CD4-positive, alpha-beta T cell treated with Interleukin-21 for 1 hour (primary cell): ENCODE data around the gene SASH1.

Source experiments
- DNase-seq: peaks from one replicate; pipeline ENCODE4 v3.0.0-alpha.2; 2020

The SASH1 gene

GRCh38 chr6:148528292-148528691, 185.7 kb downstream of the SASH1 start:
- DNase-seq, result no peak

GRCh38 chr6:148529010-148529409, 186.4 kb downstream of the SASH1 start:
- DNase-seq, result no peak

- DNase-seq, result no peak
Observed at GRCh38 chr6:148530394-148530953, 187.8 kb downstream of the SASH1 start.

GRCh38 chr6:148530976-148531375, 188.3 kb downstream of the SASH1 start:
- no peak for DNase-seq

- no peak for DNase-seq
Observed at GRCh38 chr6:148532698-148533097, 190.1 kb downstream of the SASH1 start.

- no peak for DNase-seq
Observed at GRCh38 chr6:148533309-148534107, 190.9 kb downstream of the SASH1 start.

- no peak for DNase-seq
Observed at GRCh38 chr6:148534871-148535270, 192.2 kb downstream of the SASH1 start.

GRCh38 chr6:148535381-148535780, 192.7 kb downstream of the SASH1 start:
- DNase-seq, result no peak

GRCh38 chr6:148535976-148536375, 193.3 kb downstream of the SASH1 start:
- DNase-seq, result no peak

- DNase-seq, result no peak
Observed at GRCh38 chr6:148538261-148539190, 195.9 kb downstream of the SASH1 start.

- no peak for DNase-seq
Observed at GRCh38 chr6:148543540-148543939, 200.9 kb downstream of the SASH1 start.

- no peak for DNase-seq
Observed at GRCh38 chr6:148544421-148544820, 201.8 kb downstream of the SASH1 start.

GRCh38 chr6:148545901-148546300, 203.3 kb downstream of the SASH1 start:
- DNase-seq, result no peak

- no peak for DNase-seq
Observed at GRCh38 chr6:148547110-148547509, 204.5 kb downstream of the SASH1 start.

- no peak for DNase-seq
Observed at GRCh38 chr6:148548065-148548748, 205.6 kb downstream of the SASH1 start.

- DNase-seq, result no peak
Observed at GRCh38 chr6:148548749-148549140, 206.1 kb downstream of the SASH1 start.

GRCh38 chr6:148550569-148550968, 207.9 kb downstream of the SASH1 start:
- no peak for DNase-seq

- DNase-seq, result no peak
Observed at GRCh38 chr6:148551226-148551625, 208.6 kb downstream of the SASH1 start.

- no peak for DNase-seq
Observed at GRCh38 chr6:148556410-148556809, 213.8 kb downstream of the SASH1 start.

- DNase-seq, result peak; percentile 32
Observed at GRCh38 chr6:148557796-148558321, 215.2 kb downstream of the SASH1 start.

- DNase-seq, result peak; percentile 65
Observed at GRCh38 chr6:148559848-148560433, 217.3 kb downstream of the SASH1 start.

- no peak for DNase-seq
Observed at GRCh38 chr6:148561629-148562028, 219.0 kb downstream of the SASH1 start.
